Chondrocyte (in vitro differentiated cells): ENCODE data around the gene TUBA4A. TPM values are rescaled to one million over a fixed set of nuclear protein-coding genes. Genes with fewer than 3 reads are reported as not detected.

ENCODE experiments used
- DNase-seq: peaks from one replicate; pipeline ENCODE4 v3.0.0; 2021; ENCODE audit warnings: mixed read lengths, low spot score
- H3K27ac Mint-ChIP-seq: one replicate; pipeline ENCODE4 v1.8.0; 2021; ENCODE audit warnings: mild to moderate bottlenecking, moderate library complexity, mixed read lengths; ENCODE audit not compliant: unreplicated experiment
- H3K27me3 Mint-ChIP-seq: 2 replicates; pipeline ENCODE4 v1.8.0; 2021; ENCODE audit warnings: low read depth, mixed read lengths
- H3K36me3 Mint-ChIP-seq: 2 replicates; pipeline ENCODE4 v1.8.0; 2021; ENCODE audit warnings: low read depth, mixed read lengths
- H3K4me1 Mint-ChIP-seq: 2 replicates; pipeline ENCODE4 v1.8.0; 2021; ENCODE audit warnings: low read depth, mild to moderate bottlenecking, mixed read lengths
- H3K4me3 Mint-ChIP-seq: one replicate; pipeline ENCODE4 v1.8.0; 2021; ENCODE audit warnings: mild to moderate bottlenecking, moderate library complexity, mixed read lengths; ENCODE audit not compliant: unreplicated experiment
- H3K9me3 Mint-ChIP-seq: 2 replicates; pipeline ENCODE4 v1.8.0; 2021; ENCODE audit warnings: low read depth, mixed read lengths
- total RNA-seq: library from RNA; stranded (reverse); gene quantifications from 3 replicates; pipeline ENCODE4 v1.2.1, GENCODE V29; 2021
- TF ChIP-seq, protein P1 (sequence below): fragments of 200-600 bp; sonication (generic); IDR thresholded peaks from 2 replicates; pipeline ENCODE4 v1.5.0; 2021; ENCODE audit warnings: antibody characterized with exemption, mild to moderate bottlenecking, moderate library complexity

Gene TUBA4A
- total RNA-seq, 1 donor from 2014 or later = 9.4 TPM

DNA sequence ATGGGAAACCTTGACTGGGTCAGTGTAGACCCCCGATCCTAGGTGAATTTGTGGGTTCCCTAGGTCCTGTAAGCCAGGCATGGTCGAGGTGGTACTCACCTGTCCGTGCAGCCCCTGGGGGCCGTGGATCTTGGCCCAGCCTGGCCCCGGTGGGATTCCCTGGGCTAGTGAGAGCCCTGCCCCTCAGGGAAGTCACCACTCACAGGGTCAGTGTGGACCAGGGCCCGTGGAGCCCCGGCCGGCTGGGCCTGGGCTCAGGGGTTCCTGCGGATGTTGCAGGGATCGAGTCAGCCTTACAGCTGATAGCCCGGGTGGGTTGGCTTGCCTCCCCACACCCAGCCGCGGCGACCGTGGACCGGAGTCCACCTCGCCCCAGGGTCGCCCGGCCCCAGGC, 24.8 kb downstream of the TUBA4A start:
- Mint-ChIP-seq H3K4me3 (peak overlapping the region; percentile 73), H3K27ac (peak overlapping the region; percentile 54), H3K36me3 (peaks cover 20% of the 10 kb centered on the region), H3K9me3 (no peaks in the 10 kb centered on the region), H3K27me3 (no peaks in the 10 kb centered on the region), H3K4me1 (peaks cover 35% of the 10 kb centered on the region)
- TF ChIP-seq, protein P1, sequence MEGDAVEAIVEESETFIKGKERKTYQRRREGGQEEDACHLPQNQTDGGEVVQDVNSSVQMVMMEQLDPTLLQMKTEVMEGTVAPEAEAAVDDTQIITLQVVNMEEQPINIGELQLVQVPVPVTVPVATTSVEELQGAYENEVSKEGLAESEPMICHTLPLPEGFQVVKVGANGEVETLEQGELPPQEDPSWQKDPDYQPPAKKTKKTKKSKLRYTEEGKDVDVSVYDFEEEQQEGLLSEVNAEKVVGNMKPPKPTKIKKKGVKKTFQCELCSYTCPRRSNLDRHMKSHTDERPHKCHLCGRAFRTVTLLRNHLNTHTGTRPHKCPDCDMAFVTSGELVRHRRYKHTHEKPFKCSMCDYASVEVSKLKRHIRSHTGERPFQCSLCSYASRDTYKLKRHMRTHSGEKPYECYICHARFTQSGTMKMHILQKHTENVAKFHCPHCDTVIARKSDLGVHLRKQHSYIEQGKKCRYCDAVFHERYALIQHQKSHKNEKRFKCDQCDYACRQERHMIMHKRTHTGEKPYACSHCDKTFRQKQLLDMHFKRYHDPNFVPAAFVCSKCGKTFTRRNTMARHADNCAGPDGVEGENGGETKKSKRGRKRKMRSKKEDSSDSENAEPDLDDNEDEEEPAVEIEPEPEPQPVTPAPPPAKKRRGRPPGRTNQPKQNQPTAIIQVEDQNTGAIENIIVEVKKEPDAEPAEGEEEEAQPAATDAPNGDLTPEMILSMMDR = no peak
- DNase-seq = no peak

GRCh38 chr2:219228041-219228910, 25.4 kb downstream of the TUBA4A start:
- peaks cover 18% of the 10 kb centered on the region for H3K36me3 Mint-ChIP-seq
- H3K27me3 Mint-ChIP-seq = no peaks in the 10 kb centered on the region
- no peaks in the 10 kb centered on the region for H3K9me3 Mint-ChIP-seq
- DNase-seq = no peak
- peak overlapping the region; percentile 73 for H3K4me3 Mint-ChIP-seq
- peak overlapping the region; percentile 54 for H3K27ac Mint-ChIP-seq
- H3K4me1 Mint-ChIP-seq = peaks cover 35% of the 10 kb centered on the region
- TF ChIP-seq, protein P1 = no peak

GRCh38 chr2:219225350-219225749, 28.4 kb downstream of the TUBA4A start:
- TF ChIP-seq, protein P1 = no peak
- H3K27ac Mint-ChIP-seq = no peak overlapping the region
- peaks cover 24% of the 10 kb centered on the region for H3K4me1 Mint-ChIP-seq
- no peak for DNase-seq
- H3K36me3 Mint-ChIP-seq = peaks cover 21% of the 10 kb centered on the region
- no peak overlapping the region for H3K4me3 Mint-ChIP-seq
- H3K27me3 Mint-ChIP-seq = no peaks in the 10 kb centered on the region
- no peaks in the 10 kb centered on the region for H3K9me3 Mint-ChIP-seq

DNA sequence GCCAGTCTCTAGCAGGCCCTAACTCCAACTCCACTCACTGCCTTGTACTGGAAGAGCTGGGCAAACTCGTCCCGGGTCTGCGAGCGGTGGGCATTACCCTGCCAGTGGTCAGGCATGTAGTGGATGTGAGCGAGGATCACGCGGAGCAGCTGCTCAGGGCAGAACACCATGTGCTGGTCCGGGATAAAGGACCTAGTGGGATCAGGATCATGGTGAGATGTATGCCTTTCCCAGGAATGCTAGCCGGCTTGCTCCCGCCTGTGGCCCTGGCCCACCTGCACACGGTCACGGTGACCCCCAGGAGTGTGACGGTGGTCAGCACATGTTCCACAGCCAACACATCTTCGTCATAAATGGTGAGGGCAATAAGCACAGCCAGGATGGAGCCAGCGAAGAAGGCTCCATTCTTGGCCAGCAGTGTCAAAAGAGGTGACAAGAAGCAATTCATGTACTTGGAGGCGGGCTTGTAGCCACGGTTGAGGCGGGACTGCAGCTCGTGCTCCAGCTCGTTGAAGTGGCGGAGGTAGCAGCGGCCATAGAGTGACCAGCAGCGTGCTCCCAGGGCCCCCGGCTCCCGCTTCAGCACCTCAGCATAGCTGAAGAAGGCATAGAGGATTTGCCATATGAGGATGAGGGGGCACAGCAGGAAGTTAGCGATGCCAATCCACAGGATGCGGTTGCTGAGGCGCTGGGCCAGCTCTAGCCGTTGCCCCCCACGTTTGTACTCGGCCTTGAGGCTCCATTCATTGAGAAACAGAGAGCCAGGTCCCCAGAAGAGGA, 29.7 kb downstream of the TUBA4A start:
- H3K27me3 Mint-ChIP-seq = no peaks in the 10 kb centered on the region
- H3K4me1 Mint-ChIP-seq = peaks cover 35% of the 10 kb centered on the region
- H3K9me3 Mint-ChIP-seq = no peaks in the 10 kb centered on the region
- no peak for DNase-seq
- H3K27ac Mint-ChIP-seq = no peak overlapping the region
- no peak overlapping the region for H3K4me3 Mint-ChIP-seq
- H3K36me3 Mint-ChIP-seq = peaks cover 21% of the 10 kb centered on the region
- TF ChIP-seq, protein P1 = no peak

DNA sequence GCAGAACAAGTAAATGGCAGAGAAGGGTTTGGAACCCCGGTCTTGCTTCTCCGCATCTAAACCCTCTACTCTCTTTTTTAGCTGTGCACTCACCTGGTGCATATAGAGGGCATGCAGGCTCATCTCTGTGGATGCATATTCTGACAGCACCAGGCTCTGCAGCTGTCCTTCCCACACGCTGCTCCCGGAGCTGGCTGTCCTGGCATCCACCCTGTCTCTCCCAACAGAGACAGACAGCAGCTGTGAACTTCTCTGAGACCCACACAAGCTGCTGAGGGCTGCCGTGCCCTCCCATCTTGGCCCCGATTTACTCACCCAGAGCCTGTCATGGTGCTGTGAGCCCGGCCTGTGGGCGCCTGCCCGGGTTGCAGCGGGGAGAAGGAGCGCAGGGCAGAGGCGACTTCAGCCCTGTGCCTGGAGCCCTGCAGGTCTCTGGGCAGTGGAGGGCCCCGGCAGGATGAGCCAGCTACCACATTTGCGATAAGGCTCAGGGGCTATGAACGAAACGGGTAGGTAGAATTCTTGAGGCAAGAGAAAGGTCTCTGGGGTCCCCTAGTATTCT, 31.7 kb downstream of the TUBA4A start:
- TF ChIP-seq, protein P1 = no peak
- Mint-ChIP-seq H3K4me3 (no peak overlapping the region), H3K4me1 (peaks cover 26% of the 10 kb centered on the region), H3K27me3 (no peaks in the 10 kb centered on the region), H3K9me3 (no peaks in the 10 kb centered on the region), H3K27ac (no peak overlapping the region), H3K36me3 (peaks cover 21% of the 10 kb centered on the region)
- DNase-seq = no peak
